MM.1S (cell line): ENCODE results near the gene TULP3.

Source experiments
- EZH2 ChIP-seq: fragments of 300-600 bp; sonication (generic); optimal IDR thresholded peaks from 2 replicates; pipeline ENCODE3; 2017; ENCODE audit warnings: low read depth, mild to moderate bottlenecking, antibody characterized with exemption, low read length, mixed read lengths
- TF ChIP-seq, protein P1 (sequence below): fragments of 300-600 bp; sonication (generic); IDR thresholded peaks from 2 replicates; pipeline ENCODE4 v1.5.1; 2016; ENCODE audit warnings: antibody characterized with exemption, low read length, mixed read lengths

- no peak for TF ChIP-seq EZH2
- TF ChIP-seq, protein P1, sequence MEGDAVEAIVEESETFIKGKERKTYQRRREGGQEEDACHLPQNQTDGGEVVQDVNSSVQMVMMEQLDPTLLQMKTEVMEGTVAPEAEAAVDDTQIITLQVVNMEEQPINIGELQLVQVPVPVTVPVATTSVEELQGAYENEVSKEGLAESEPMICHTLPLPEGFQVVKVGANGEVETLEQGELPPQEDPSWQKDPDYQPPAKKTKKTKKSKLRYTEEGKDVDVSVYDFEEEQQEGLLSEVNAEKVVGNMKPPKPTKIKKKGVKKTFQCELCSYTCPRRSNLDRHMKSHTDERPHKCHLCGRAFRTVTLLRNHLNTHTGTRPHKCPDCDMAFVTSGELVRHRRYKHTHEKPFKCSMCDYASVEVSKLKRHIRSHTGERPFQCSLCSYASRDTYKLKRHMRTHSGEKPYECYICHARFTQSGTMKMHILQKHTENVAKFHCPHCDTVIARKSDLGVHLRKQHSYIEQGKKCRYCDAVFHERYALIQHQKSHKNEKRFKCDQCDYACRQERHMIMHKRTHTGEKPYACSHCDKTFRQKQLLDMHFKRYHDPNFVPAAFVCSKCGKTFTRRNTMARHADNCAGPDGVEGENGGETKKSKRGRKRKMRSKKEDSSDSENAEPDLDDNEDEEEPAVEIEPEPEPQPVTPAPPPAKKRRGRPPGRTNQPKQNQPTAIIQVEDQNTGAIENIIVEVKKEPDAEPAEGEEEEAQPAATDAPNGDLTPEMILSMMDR: no peak
Observed at GRCh38 chr12:2857021-2857431, 33.7 kb upstream of the TULP3 start, which contains the start of gene TEX52.
